ENCODE data around the gene PLEKHN1.

Gene PLEKHN1

GRCh38 chr1:954927-955326 lies 11.4 kb upstream of the PLEKHN1 start:
- H3K36me3 ChIP-seq (ENCODE audit: control insufficient read depth, insufficient read depth, low read length): peaks cover 75% of the 10 kb centered on the region
- 96 to 98% methylated on average over 9 to 13 of the region's 13 CpGs for WGBS, 2 experiments (ENCODE audit: insufficient coverage in 2 of 2)

GRCh38 chr1:955474-955873 lies 10.8 kb upstream of the PLEKHN1 start:
- H3K4me1 ChIP-seq (ENCODE audit: control insufficient read depth, insufficient read depth, low read length, poor library complexity, severe bottlenecking): peaks cover 8% of the 10 kb centered on the region
- H3K36me3 ChIP-seq (ENCODE audit: control insufficient read depth, insufficient read depth, low read length): peaks cover 70% of the 10 kb centered on the region
- 95 to 100% methylated on average over 6 of the region's 6 CpGs for WGBS, 2 experiments (ENCODE audit: insufficient coverage in 2 of 2)

More at GRCh38 chr1:954927-955326, 11.4 kb upstream of the PLEKHN1 start:
- Histone ChIP-seq H3K9me3 (ENCODE audit: control insufficient read depth, low read length) (no peaks in the 10 kb centered on the region), H3K27ac (ENCODE audit: low read depth, low read length, severe bottlenecking) (no peak overlapping the region), H3K4me1 (ENCODE audit: control insufficient read depth, insufficient read depth, low read length, poor library complexity, severe bottlenecking) (peaks cover 8% of the 10 kb centered on the region), H3K4me3 (ENCODE audit: extremely low read depth, insufficient read depth, low read length, poor library complexity, severe bottlenecking) (no peak overlapping the region)

GRCh38 chr1:956636-957035 lies 9.6 kb upstream of the PLEKHN1 start:
- WGBS, 2 experiments (ENCODE audit: insufficient coverage in 2 of 2): 97 to 98% methylated on average over 6 to 9 of the region's 11 CpGs
- H3K9me3 ChIP-seq (ENCODE audit: control insufficient read depth, low read length): no peaks in the 10 kb centered on the region
- H3K4me3 ChIP-seq (ENCODE audit: extremely low read depth, insufficient read depth, low read length, poor library complexity, severe bottlenecking): no peak overlapping the region
- no peak overlapping the region for H3K27ac ChIP-seq (ENCODE audit: low read depth, low read length, severe bottlenecking)
- H3K4me1 ChIP-seq (ENCODE audit: control insufficient read depth, insufficient read depth, low read length, poor library complexity, severe bottlenecking): peaks cover 8% of the 10 kb centered on the region
- H3K36me3 ChIP-seq (ENCODE audit: control insufficient read depth, insufficient read depth, low read length): peaks cover 59% of the 10 kb centered on the region

More at GRCh38 chr1:955474-955873, 10.8 kb upstream of the PLEKHN1 start:
- Histone ChIP-seq H3K27ac (ENCODE audit: low read depth, low read length, severe bottlenecking) (no peak overlapping the region), H3K9me3 (ENCODE audit: control insufficient read depth, low read length) (no peaks in the 10 kb centered on the region), H3K4me3 (ENCODE audit: extremely low read depth, insufficient read depth, low read length, poor library complexity, severe bottlenecking) (no peak overlapping the region)

GRCh38 chr1:958823-959730 lies 7.2 kb upstream of the PLEKHN1 start, which contains the start of gene NOC2L:
Gene NOC2L (minus strand): TSS chr1:959256. CDS start chr1:959240, 16 bp downstream.
- Histone ChIP-seq H3K9me3 (ENCODE audit: control insufficient read depth, low read length) (no peaks in the 10 kb centered on the region), H3K4me3 (ENCODE audit: extremely low read depth, insufficient read depth, low read length, poor library complexity, severe bottlenecking) (peak within 1 kb of the TSS; percentile 94), H3K4me1 (ENCODE audit: control insufficient read depth, insufficient read depth, low read length, poor library complexity, severe bottlenecking) (peaks cover 8% of the 10 kb centered on the region), H3K36me3 (ENCODE audit: control insufficient read depth, insufficient read depth, low read length) (peaks cover 55% of the 10 kb centered on the region), H3K27ac (ENCODE audit: low read depth, low read length, severe bottlenecking) (no peak within 1 kb of the TSS)
- 3 to 7% methylated on average over 73 to 95 of the region's 101 CpGs for WGBS, 2 experiments (ENCODE audit: insufficient coverage in 2 of 2)

GRCh38 chr1:959731-960362 lies 6.4 kb upstream of the PLEKHN1 start:
- H3K27ac ChIP-seq (ENCODE audit: low read depth, low read length, severe bottlenecking): no peak overlapping the region
- peaks cover 52% of the 10 kb centered on the region for H3K36me3 ChIP-seq (ENCODE audit: control insufficient read depth, insufficient read depth, low read length)
- no peaks in the 10 kb centered on the region for H3K9me3 ChIP-seq (ENCODE audit: control insufficient read depth, low read length)
- H3K4me3 ChIP-seq (ENCODE audit: extremely low read depth, insufficient read depth, low read length, poor library complexity, severe bottlenecking): peak overlapping the region; percentile 61
- 44 to 59% methylated on average over 20 to 47 of the region's 57 CpGs for WGBS, 2 experiments (ENCODE audit: insufficient coverage in 2 of 2)
- peaks cover 8% of the 10 kb centered on the region for H3K4me1 ChIP-seq (ENCODE audit: control insufficient read depth, insufficient read depth, low read length, poor library complexity, severe bottlenecking)

- Histone ChIP-seq H3K36me3 (ENCODE audit: control insufficient read depth, insufficient read depth, low read length) (peaks cover 53% of the 10 kb centered on the region), H3K4me3 (ENCODE audit: extremely low read depth, insufficient read depth, low read length, poor library complexity, severe bottlenecking) (peak within 1 kb of the TSS; percentile 61), H3K4me1 (ENCODE audit: control insufficient read depth, insufficient read depth, low read length, poor library complexity, severe bottlenecking) (peaks cover 9% of the 10 kb centered on the region), H3K27ac (ENCODE audit: low read depth, low read length, severe bottlenecking) (no peak within 1 kb of the TSS), H3K9me3 (ENCODE audit: control insufficient read depth, low read length) (no peaks in the 10 kb centered on the region)
- 0 to 1% methylated on average over 81 to 88 of the region's 109 CpGs for WGBS, 2 experiments (ENCODE audit: insufficient coverage in 2 of 2)
Measured at GRCh38 chr1:960363-961131, 5.7 kb upstream of the PLEKHN1 start, which contains the start of gene KLHL17. Gene KLHL17 (plus strand): TSS chr1:960584. CDS start chr1:960694, 110 bp downstream.

- H3K4me1 ChIP-seq (ENCODE audit: control insufficient read depth, insufficient read depth, low read length, poor library complexity, severe bottlenecking): peaks cover 16% of the 10 kb centered on the region
- WGBS, 2 experiments (ENCODE audit: insufficient coverage in 2 of 2): 38 to 52% methylated on average over 38 to 50 of the region's 56 CpGs
Measured at GRCh38 chr1:961132-961669, 5.1 kb upstream of the PLEKHN1 start.

GRCh38 chr1:962381-963300 lies 3.6 kb upstream of the PLEKHN1 start:
- peaks cover 17% of the 10 kb centered on the region for H3K4me1 ChIP-seq (ENCODE audit: control insufficient read depth, insufficient read depth, low read length, poor library complexity, severe bottlenecking)
- H3K27ac ChIP-seq (ENCODE audit: low read depth, low read length, severe bottlenecking): no peak overlapping the region
- WGBS, 2 experiments (ENCODE audit: insufficient coverage in 2 of 2): 97 to 98% methylated on average over 40 to 55 of the region's 57 CpGs
- no peak overlapping the region for H3K4me3 ChIP-seq (ENCODE audit: extremely low read depth, insufficient read depth, low read length, poor library complexity, severe bottlenecking)
- peaks cover 33% of the 10 kb centered on the region for H3K36me3 ChIP-seq (ENCODE audit: control insufficient read depth, insufficient read depth, low read length)
- H3K9me3 ChIP-seq (ENCODE audit: control insufficient read depth, low read length): no peaks in the 10 kb centered on the region

More at GRCh38 chr1:961132-961669, 5.1 kb upstream of the PLEKHN1 start:
- Histone ChIP-seq H3K27ac (ENCODE audit: low read depth, low read length, severe bottlenecking) (no peak overlapping the region), H3K4me3 (ENCODE audit: extremely low read depth, insufficient read depth, low read length, poor library complexity, severe bottlenecking) (peak overlapping the region; percentile 61), H3K9me3 (ENCODE audit: control insufficient read depth, low read length) (no peaks in the 10 kb centered on the region), H3K36me3 (ENCODE audit: control insufficient read depth, insufficient read depth, low read length) (peaks cover 47% of the 10 kb centered on the region)

GRCh38 chr1:963301-963651 lies 3.0 kb upstream of the PLEKHN1 start:
- Histone ChIP-seq H3K36me3 (ENCODE audit: control insufficient read depth, insufficient read depth, low read length) (peaks cover 33% of the 10 kb centered on the region), H3K27ac (ENCODE audit: low read depth, low read length, severe bottlenecking) (no peak overlapping the region), H3K4me1 (ENCODE audit: control insufficient read depth, insufficient read depth, low read length, poor library complexity, severe bottlenecking) (peaks cover 13% of the 10 kb centered on the region), H3K4me3 (ENCODE audit: extremely low read depth, insufficient read depth, low read length, poor library complexity, severe bottlenecking) (no peak overlapping the region), H3K9me3 (ENCODE audit: control insufficient read depth, low read length) (no peaks in the 10 kb centered on the region)
- 95% methylated on average over 15 to 16 of the region's 16 CpGs for WGBS, 2 experiments (ENCODE audit: insufficient coverage in 2 of 2)
